HepG2 (cell line): Measurements from ENCODE around the gene GPR155. TPM values are rescaled to one million over a fixed set of nuclear protein-coding genes. Genes with fewer than 3 reads are reported as not detected.

Experiments
- GFI1 ChIP-seq: sonication (generic); formaldehyde crosslinking; IDR thresholded peaks from 2 replicates; pipeline ENCODE4 v1.5.0; 2020; ENCODE audit warnings: missing genetic modification reagents, mild to moderate bottlenecking, borderline replicate concordance
- GMEB1 ChIP-seq: sonication (generic); formaldehyde crosslinking; IDR thresholded peaks from 2 replicates; pipeline ENCODE4 v1.5.1; 2020; ENCODE audit warnings: missing genetic modification reagents, mild to moderate bottlenecking, borderline replicate concordance
- GMEB2 ChIP-seq: IDR thresholded peaks from 2 replicates; pipeline ENCODE4 v1.6.1; 2016; ENCODE audit warnings: missing biosample characterization, missing genetic modification reagents, low read depth
- GZF1 ChIP-seq: sonication (generic); formaldehyde crosslinking; IDR thresholded peaks from 2 replicates; pipeline ENCODE4 v1.5.1; 2020; ENCODE audit warnings: mild to moderate bottlenecking, missing genetic modification reagents
- HNRNPLL ChIP-seq: fragments of 200-400 bp; formaldehyde crosslinking; IDR thresholded peaks from 2 replicates; pipeline ENCODE4 v1.6.1; 2017; ENCODE audit warnings: mild to moderate bottlenecking, low read depth, low read length; ENCODE audit not compliant: poor library complexity, severe bottlenecking
- KDM5A ChIP-seq: fragments of 200-600 bp; sonication (generic); IDR thresholded peaks from 2 replicates; pipeline ENCODE4 v1.7.0; 2018; ENCODE audit warnings: antibody characterized with exemption, mild to moderate bottlenecking, low read length, borderline replicate concordance
- RERE ChIP-seq: IDR thresholded peaks from 2 replicates; pipeline ENCODE4 v1.6.1; 2016; ENCODE audit warnings: low read depth, missing genetic modification reagents, missing compliant biosample characterization
- SNAPC2 ChIP-seq: sonication (generic); formaldehyde crosslinking; IDR thresholded peaks from 2 replicates; pipeline ENCODE4 v1.8.1; 2022; ENCODE audit warnings: mild to moderate bottlenecking, missing genetic modification reagents
- SOX13 ChIP-seq, 3 experiments: fragments of 450-650 bp in 1 of 3; sonication (generic) in 1 of 3; formaldehyde crosslinking in 1 of 3; IDR thresholded peaks in 2 of 3; conservative IDR thresholded peaks in 1 of 3; 2 replicates each; pipeline versions ENCODE4 v1.5.0 to v1.6.1; 2016 to 2020; ENCODE audit warnings: antibody characterized with exemption in 1 of 3, mild to moderate bottlenecking in 1 of 3, missing compliant biosample characterization in 1 of 3, missing genetic modification reagents in 1 of 3, moderate library complexity in 1 of 3
- SSRP1 ChIP-seq: IDR thresholded peaks from 2 replicates; pipeline ENCODE4 v1.6.1; 2016; ENCODE audit warnings: control low read depth
- TBX3 ChIP-seq: fragments of 450-650 bp; IDR thresholded peaks from 2 replicates; pipeline ENCODE4 v1.6.1; 2017; ENCODE audit warnings: antibody characterized with exemption, mild to moderate bottlenecking, inconsistent platforms, borderline replicate concordance
- THAP11 ChIP-seq: IDR thresholded peaks from 2 replicates; pipeline ENCODE4 v1.6.1; 2016; ENCODE audit warnings: missing biosample characterization, missing genetic modification reagents
- UBTF ChIP-seq: sonication (generic); formaldehyde crosslinking; IDR thresholded peaks from 2 replicates; pipeline ENCODE4 v1.4.0; 2020; ENCODE audit warnings: mild to moderate bottlenecking, missing genetic modification reagents
- ZKSCAN1 ChIP-seq: fragments of 150-350 bp; IDR thresholded peaks from 2 replicates; pipeline ENCODE4 v1.6.1; 2014; ENCODE audit warnings: low read length
- ZNF503 ChIP-seq: sonication (generic); formaldehyde crosslinking; IDR thresholded peaks from 2 replicates; pipeline ENCODE4 v1.4.0; 2020; ENCODE audit warnings: missing genetic modification reagents
- ZNF775 ChIP-seq: sonication (generic); formaldehyde crosslinking; IDR thresholded peaks from 2 replicates; pipeline ENCODE4 v1.4.0; 2020; ENCODE audit warnings: missing genetic modification reagents, mild to moderate bottlenecking, moderate library complexity, borderline replicate concordance
- polyA plus RNA-seq, 8 experiments: library from polyadenylated mRNA; depleted of rRNA in 3 of 8; stranded (reverse) in 7 of 8; unstranded in 1 of 8; fragments of >200 nt; fragmentation: Illumina TruSeq in 4 of 8; extraction: Trizol in 4 of 8; gene quantifications; 2 replicates each; pipeline versions ENCODE4 v1.2.1 to v1.2.3, GENCODE V29; 2011 to 2016; ENCODE audit warnings: low read depth in 4 of 8, missing spikeins in 1 of 8, mixed read lengths in 1 of 8; ENCODE audit not compliant: insufficient read depth in 1 of 8
- total RNA-seq, 5 experiments: library from RNA; depleted of rRNA; stranded (reverse); fragments of >200 nt; fragmentation: Illumina TruSeq; extraction: Trizol; gene quantifications; 2 replicates each; pipeline ENCODE4 v1.2.3, GENCODE V29; 2016; ENCODE audit warnings: low read depth in 1 of 5

Gene GPR155
- total and polyA plus RNA-seq, 2 of the 13 experiments (the other 11 are each of a cell fraction or from before 2014, with no cell fraction given) = 0.15 to 0.49 TPM

- TF ChIP-seq RERE (CRISPR knock-in tag) (0 out of 2 replicates have a peak, but pooled peaks have one; percentile 62), GZF1 (no peak), ZNF503 (0 out of 2 replicates have a peak, but pooled peaks have one; percentile 36), GMEB2 (no peak), HNRNPLL (no peak), GFI1 (CRISPR knock-in tag) (peak; percentile 73), ZNF775 (CRISPR knock-in tag) (no peak), KDM5A (no peak), SOX13 (IDR thresholded peaks at IDR 0.05) (no peak), SOX13 (CRISPR knock-in tag; conservative IDR thresholded peaks at IDR 0.05 in 1 of 2, IDR thresholded peaks at IDR 0.05 in 1 of 2) (peak in 1 of 2 experiments; percentile 76; a peak in 2 of 4 replicates), TBX3 (no peak), THAP11 (CRISPR knock-in tag) (peak; percentile 22; the same call in 1 of the 2 replicates), ZKSCAN1 (no peak), SSRP1 (CRISPR knock-in tag) (no peak), SNAPC2 (CRISPR knock-in tag) (no peak), UBTF (no peak), GMEB1 (CRISPR knock-in tag) (no peak)
Measured at GRCh38 chr2:174428214-174428613, 58.6 kb downstream of the GPR155 start (continued).
